Measurements from ENCODE around the gene BBS1.
A peak's percentile ranks its signal among the peaks of the same experiment; 100 is the strongest.

BBS1 gene

GRCh38 chr11:66477263-66478201 is 32.9 kb upstream of the BBS1 start:
- DNase-seq (ENCODE audit: low spot score), result no peak

DNA sequence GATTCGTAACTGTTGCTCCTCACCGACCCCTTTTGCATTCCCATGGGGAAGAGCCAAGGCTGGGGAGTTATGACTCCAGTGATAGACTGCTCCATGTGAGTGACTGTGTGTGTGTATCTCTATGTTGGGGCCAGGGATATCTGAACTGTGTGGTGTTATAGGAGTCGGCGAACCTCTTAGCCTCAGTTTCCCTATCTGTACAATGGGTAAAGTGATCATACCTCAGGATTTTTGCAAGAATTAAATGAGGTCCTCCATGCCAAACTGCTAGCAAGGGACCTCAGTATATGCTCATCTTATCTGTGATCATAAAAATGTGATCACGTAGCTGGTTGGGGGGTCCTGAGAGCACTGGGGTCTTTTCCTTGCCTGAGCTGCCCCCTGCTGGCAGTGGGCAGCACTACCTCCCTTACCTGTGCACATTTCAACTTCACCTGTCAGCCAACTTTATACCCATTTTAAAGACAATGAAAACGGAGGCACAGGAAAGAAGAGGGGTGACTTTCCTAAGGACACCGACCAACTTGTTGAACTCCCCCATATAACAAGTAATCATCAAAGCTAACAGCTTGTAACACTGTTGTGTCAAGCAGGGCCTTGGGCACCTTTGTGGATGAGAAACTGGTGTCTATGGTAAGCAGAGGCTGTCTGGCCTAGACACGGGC is 31.6 kb upstream of the BBS1 start:
- DNase-seq (ENCODE audit: low spot score), result no peak

DNA sequence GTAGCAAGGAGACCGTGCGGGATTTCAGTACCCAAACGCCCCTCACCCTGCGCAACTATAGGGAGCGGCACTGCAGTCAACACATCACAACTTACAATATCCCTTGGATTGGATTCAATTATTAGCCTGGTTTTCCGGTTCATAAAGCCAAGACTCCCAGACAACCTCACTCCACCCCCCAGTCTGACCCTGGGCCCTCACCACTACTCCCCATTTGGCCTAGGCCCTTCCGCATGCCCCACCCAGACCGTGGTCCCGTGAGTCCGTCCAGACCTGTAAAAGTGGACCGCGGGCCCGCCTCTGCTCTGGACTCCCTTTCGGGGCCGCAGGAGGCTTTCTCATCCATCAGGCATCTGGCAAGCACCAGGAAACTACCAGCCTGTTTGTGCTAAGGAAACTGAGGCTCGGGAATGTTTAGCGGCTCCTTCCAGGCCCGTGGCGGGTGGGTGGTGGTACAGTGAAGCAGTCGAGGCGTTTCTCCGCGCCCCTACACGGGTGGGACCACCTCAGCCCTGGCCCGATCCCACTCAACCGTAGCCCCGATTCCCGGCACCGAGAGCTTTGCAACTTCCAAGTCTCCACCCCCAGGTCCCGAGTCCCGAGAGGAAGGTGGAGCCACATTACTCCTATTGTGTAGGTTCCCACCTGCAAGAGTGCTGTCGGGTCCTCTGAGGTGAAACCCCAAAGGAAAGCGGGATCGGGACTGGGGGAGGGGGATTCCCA is 30.9 kb upstream of the BBS1 start:
- DNase-seq (ENCODE audit: low spot score), result peak; percentile 58

DNA sequence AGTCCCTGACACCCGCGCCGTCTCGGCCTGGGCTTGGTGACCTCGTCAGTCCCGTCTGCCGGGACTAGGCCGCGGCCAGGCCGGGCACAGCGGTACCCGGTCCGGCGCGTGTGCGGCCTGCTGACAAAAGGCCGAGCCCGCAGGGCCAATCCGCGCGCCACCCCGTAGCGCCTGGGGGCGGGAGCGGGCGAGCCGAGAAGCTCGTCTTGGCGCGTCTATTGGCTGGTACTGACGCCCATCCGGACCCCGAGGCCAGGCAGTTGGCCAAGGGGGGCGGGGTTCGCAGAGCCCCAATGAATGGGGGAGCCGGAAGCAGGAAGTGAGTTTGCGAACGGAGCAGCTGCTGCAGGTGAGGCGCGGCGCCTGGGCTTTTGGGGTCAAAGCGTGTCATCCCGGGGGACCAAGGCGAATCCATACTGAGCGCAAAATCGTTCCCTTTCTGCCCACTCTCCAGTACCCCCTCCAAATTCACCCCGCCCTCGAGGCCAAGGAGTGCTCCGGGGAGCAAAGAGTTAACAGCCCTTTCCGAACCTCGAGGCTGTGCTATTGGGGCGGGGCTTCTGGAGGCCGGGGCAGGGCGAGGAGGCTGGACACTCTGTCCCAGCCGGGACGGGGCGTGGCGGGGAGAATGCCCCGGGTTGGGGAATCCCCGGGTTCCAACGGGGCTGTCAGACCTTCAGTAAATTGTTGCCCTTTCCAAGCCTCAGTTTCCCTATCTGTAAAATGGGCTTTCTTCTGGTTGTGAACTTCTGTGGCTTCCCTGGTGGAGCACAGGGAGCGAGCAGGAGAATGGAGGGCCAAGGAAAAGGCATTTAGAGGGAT is 30.1 kb upstream of the BBS1 start, which contains the start of gene DPP3:
TSS of gene DPP3 (plus strand) at position 318 of the 822 bp plus-strand sequence. CDS start 1,767 bp downstream, outside the sequence.
- DNase-seq (ENCODE audit: low spot score), result peak; percentile 100

- DNase-seq (ENCODE audit: low spot score), result no peak
Measured at GRCh38 chr11:66484806-66485380, 25.5 kb upstream of the BBS1 start.

- DNase-seq (ENCODE audit: low spot score), result no peak
Measured at GRCh38 chr11:66488957-66489356, 21.5 kb upstream of the BBS1 start.

DNA sequence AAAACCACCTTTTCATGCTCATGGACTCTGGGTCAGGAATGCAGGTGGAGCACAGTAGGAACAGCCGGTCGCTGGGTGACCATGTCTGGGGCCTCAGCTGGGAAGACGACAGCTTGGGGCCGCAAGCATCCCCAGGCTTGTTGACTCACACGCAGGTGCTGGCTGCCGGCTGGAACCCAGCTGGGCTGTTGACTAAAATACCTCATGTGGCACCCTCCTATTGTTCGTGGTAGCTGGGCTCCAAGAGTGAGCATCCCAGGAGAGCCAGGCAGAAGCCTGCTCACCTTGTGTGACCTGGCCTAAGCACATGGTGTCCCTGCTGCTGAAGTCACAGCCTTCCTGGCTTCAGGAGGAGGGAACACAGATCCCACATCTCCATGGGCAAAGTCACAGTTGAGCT is 20.8 kb upstream of the BBS1 start:
- DNase-seq (ENCODE audit: low spot score), result no peak

DNA sequence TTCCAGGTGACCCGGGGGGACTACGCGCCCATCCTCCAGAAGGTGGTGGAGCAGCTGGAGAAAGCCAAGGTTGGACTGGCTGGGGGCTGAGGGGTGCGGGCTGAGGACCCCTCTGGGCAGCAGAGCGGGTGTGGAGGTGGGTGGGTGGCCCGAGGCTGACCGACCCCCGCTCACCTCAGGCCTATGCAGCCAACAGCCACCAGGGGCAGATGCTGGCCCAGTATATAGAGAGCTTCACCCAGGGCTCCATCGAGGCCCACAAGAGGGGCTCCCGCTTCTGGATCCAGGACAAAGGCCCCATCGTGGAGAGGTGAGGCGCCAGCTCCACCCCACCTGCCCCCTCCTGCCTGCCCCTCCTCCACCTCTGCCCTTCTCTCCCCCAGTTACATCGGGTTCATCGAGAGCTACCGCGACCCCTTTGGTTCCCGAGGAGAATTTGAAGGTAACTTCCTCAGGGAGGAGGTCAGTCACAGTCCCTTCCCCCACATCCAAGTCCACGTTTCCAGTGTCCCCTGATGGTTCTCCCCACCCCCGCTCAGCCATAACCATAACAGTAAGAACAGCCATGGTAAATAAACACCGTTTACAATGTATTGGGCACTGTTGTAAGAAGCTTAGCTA is 19.0 kb upstream of the BBS1 start:
- DNase-seq (ENCODE audit: low spot score), result no peak

DNA sequence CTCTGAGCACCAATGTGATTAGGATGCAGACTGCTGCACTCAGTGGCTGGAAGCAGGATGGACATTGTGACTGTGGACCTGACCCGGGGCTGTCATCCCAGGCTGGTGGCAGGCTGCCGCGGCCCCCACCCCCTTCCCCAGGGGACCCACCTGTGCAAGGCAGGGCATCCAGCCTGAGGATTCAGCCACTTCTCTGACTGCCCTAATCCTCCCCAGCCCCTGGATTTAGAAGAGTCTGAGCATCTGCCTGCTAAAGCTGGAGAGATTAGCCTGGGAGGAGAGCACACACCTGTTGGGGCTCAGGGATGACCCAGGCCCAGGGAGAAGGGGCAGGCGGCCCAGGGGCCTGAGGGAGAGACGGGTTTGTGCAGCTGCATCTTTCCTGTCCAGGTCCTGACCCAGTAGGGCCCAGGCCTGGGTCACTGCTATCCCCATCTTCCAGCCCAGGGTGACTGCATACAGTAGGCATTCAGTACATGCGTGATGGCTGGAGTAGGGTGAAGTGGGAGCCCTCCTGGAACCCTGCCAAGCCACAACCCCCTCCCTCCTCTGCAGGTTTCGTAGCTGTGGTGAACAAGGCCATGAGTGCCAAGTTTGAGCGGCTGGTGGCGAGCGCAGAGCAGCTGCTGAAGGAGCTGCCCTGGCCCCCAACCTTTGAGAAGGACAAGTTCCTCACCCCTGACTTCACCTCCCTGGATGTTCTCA is 18.1 kb upstream of the BBS1 start:
- DNase-seq (ENCODE audit: low spot score), result no peak

- DNase-seq (ENCODE audit: low spot score), result no peak
Measured at GRCh38 chr11:66493130-66493529, 17.3 kb upstream of the BBS1 start.

DNA sequence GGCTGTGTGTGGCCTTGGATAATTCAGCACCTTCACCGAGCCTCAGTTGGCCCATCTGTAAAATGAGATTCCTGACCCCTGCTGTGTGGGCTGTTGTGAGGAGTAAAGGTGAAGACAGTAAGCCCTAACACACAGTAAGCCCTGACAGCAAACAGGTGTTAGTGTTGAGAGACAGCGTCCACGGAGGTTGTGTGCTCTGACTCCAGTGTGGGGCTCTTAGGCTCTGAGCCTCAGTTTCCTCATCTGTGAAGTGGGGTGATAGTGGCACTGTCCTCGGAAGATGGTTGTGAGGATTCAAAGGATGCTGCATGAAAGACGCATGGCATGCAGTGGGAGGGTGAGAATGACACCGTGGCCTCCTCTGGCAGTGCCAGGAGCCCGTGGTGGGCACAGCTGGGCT is 16.0 kb upstream of the BBS1 start:
- no peak for DNase-seq (ENCODE audit: low spot score)

- DNase-seq (ENCODE audit: low spot score), result no peak
Measured at GRCh38 chr11:66494935-66495334, 15.5 kb upstream of the BBS1 start.

DNA sequence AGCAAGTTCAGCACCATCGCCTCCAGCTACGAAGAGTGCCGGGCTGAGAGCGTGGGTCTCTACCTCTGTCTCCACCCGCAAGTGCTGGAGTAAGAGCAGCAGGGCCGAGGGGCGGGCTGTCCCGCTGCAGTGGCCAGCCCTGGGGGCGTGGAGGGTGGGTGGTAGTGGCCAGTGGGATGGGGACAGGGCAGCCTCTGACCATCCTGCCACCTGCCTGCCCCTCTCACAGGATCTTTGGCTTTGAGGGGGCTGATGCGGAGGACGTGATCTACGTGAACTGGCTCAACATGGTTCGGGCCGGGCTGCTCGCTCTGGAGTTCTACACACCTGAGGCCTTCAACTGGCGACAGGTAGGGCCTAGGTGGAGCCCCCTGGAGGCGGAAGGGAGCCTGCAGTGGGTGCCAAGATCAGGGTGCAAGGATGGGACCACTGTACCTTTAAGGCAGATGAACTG is 15.0 kb upstream of the BBS1 start:
- no peak for DNase-seq (ENCODE audit: low spot score)

- no peak for DNase-seq (ENCODE audit: low spot score)
Measured at GRCh38 chr11:66497206-66497605, 13.2 kb upstream of the BBS1 start.

DNA sequence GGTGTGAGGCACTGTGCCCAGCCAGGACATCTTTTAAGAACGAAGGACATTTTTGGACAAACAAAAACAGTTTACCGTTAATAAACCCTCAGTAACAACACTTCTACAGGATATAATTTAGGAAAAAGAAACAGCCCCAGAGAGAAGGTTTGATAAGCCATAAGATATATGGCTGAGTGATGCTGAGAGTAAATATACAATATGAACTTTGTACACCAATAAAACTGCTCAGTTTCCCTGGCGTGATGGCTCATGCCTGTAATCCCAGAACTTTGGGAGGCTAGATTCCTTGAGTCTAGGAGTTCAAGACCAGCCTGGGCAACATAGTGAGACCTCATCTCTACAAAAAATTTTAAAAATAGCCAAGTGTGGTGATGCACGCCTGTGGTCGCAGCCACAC is 11.9 kb upstream of the BBS1 start:
- no peak for DNase-seq (ENCODE audit: low spot score)

GRCh38 chr11:66505276-66505816 is 5.1 kb upstream of the BBS1 start:
- no peak for DNase-seq (ENCODE audit: low spot score)

DNA sequence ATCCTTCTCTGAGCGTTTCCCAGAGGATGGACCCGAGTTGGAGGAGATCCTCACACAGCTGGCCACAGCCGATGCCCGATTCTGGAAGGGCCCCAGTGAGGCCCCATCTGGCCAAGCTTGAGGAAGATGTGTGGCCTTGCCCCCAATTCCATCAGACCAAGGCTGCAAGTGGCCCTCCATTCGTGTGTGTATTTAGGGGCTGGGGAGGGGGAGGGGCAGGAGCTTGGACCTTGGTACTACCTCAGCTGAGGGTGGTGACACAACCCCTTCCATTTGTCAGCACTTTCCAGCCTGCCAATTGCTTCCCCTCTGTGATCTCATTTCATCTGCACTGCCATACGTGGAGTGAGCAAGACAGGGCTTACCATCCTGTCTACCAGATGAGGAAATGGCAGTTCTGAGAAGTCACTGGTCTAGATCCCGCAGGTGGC is 1.3 kb upstream of the BBS1 start:
- no peak for DNase-seq (ENCODE audit: low spot score)

DNA sequence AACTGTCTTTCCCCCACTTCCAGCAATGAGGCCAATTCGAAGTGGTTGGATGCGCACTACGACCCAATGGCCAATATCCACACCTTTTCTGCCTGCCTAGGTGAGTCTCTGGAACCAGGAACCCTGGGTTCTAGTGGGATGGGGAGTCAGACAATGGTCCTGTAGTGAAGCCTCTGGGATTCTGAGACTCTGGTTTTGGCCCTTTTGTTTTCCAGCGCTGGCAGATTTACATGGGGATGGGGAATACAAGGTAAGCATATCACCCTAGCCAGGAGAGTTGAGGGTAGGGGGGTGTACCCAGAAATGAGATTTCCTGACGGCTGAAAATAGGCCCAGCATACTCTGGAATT is 530 bp downstream of the BBS1 start:
- DNase-seq (ENCODE audit: low spot score), result no peak

DNA sequence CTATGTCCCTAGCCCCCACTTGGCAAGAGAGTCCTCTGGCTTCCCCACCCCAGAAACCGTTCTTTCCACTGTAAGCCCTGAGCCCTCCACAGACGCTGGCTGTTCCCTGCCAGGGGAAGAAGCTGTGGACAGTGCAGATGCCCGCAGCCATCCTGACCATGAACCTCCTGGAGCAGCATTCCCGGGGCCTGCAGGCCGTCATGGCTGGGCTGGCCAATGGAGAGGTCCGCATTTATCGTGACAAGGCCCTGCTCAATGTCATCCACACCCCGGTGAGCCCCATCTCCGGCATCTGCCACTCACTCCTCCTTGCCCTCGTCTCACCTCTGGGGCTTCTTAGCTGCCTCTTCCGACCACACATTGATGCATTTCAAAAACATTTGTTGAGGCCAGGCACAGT is 13.2 kb downstream of the BBS1 start:
- DNase-seq (ENCODE audit: low spot score), result no peak
